NCI-H1436 (cell line): ENCODE results near the gene AMH.

ENCODE experiments used
- DNase-seq: peaks from one replicate; lab custom pipeline; 2025; lab: John Stamatoyannopoulos, UW

The AMH gene

DNA sequence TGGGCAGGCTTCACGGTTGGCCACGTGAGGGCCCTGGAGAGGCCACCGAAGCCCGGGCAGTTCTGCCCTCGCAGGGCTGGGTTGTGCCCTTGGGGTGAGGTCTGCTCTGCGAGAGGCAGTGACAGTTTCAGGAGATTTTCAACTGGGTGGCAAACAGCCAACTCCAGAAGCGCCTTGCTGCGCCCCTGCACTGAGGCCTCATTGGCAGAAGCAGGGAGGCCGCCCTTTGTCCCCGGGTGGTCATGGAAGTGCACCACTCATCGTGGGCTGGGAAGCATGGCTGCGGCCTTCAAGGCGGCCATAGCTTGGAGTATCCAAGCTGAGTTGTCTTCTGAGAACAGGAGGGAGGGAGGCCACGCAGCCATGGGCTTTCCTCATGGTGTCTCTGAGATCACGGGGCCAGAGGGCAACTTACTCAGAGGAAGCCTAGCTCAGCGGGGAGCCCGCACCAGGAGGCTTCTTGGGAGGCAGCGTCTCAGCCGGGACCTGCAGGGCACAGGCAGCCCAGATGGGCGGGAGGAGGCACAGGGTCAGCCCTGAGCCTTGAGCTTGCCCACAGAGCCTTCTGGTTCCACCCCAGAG lies 27.8 kb upstream of the AMH start:
- no peak for DNase-seq

GRCh38 chr19:2221918-2222317 lies 27.2 kb upstream of the AMH start:
- no peak for DNase-seq

GRCh38 chr19:2223391-2223790 lies 25.7 kb upstream of the AMH start:
- no peak for DNase-seq

DNA sequence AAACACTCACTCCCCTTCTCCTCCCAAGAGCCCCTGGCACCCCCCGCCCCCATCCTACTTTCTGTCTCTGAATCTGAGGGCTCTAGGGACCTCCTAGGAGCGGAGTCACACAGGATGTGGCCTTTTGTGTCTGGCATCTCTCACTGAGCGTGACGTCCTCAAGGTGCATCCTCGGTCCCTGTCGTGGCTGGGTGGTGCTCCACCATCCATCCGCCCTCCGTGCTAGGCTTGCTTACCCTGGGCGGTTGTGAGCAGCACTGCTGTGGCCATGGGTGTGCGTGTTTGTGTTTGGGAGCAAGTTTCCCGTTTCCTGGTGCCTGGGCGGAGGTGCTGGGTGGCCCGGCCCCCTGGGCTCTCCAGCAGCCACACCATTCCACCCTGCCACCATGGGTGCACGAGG lies 25.2 kb upstream of the AMH start:
- no peak for DNase-seq

DNA sequence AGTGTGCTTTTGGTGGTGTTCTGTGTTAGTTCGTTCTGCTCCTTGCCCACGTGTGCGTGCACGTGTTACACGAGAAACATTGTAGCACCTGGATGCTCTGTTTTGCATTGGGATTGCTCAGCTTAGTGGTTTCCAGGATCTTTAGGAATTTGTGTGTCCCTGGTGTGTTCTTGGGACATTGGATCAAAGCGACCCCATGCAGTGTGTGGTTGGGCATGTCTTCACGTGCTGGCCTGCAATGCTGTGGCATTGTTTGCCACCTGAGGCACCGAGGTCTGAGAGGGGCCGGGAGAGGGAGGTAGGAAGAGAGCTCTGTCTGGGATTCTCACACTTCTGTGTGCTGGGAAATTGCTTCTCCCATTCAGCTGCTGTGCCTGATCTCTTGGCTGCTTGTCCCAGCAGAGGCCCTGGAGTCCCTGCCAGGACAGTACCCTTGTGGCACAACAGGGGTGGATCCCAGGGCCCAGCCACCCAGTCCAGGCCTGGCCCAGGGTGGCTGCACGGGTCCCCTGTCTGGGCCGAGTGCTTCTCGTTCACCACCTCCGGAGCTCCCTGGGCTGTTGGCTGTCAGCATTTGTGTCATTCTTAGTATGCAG lies 24.3 kb upstream of the AMH start:
- no peak for DNase-seq

GRCh38 chr19:2225415-2226050 lies 23.6 kb upstream of the AMH start:
- no peak for DNase-seq

- DNase-seq: no peak
Observed at GRCh38 chr19:2226051-2226839, 22.9 kb upstream of the AMH start.

DNA sequence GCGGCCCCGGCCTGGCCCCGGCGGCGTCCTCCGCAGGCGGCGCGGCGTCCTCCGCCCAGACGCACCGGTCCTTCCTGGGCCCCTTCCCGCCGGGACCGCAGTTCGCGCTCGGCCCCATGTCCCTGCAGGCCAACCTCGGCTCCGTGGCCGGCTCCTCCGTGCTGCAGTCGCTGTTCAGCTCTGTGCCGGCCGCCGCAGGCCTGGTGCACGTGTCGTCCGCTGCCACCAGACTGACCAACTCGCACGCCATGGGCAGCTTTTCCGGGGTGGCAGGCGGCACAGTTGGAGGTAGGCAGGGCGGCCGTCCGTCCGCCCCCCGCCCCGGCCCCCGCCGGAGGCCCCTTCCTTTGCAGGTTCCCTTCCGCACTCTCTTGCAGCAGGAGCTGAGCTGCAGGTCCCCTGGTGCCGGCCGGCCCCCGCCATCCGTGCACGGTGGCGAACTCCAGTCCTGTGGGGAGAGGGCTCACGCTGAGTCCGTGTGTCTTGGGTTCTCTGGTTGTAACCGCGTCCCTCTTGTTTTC lies 22.2 kb upstream of the AMH start:
- no peak for DNase-seq

DNA sequence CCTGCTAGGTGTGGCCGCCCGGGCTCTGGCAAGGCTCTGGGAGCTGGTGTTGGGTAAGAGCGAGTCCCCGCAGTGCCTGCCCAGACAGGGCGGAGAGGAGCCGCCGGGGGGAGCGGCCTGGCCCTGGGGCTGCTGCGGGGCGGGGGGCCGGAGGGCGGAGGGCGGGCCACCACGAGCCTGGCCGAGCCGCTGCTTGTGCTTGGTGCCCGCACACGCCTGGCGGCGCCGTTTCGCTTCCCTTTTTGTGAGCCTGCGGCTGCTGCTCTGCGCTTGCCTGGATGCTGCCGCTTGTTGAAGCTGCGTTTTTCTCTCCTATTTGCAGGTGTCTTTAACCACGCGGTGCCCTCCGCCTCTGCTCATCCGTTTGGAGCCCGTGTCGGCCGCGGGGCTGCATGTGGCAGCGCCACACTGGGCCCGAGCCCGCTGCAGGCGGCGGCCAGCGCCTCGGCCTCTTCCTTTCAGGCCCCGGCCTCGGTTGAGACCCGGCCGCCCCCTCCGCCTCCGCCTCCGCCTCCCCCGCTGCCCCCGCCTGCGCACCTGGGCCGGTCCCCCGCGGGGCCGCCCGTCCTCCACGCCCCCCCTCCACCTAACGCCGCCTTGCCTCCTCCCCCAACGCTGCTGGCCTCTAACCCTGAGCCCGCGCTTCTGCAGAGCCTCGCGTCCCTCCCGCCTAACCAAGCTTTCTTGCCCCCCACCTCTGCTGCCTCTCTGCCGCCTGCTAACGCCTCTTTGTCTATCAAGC lies 21.5 kb upstream of the AMH start:
- no peak for DNase-seq

GRCh38 chr19:2228157-2229030 lies 20.7 kb upstream of the AMH start:
- no peak for DNase-seq

GRCh38 chr19:2229103-2230032 lies 19.8 kb upstream of the AMH start:
- DNase-seq: no peak

- no peak for DNase-seq
Observed at GRCh38 chr19:2230033-2230531, 19.0 kb upstream of the AMH start.

GRCh38 chr19:2230807-2231533 lies 18.2 kb upstream of the AMH start:
- no peak for DNase-seq

GRCh38 chr19:2231621-2232221 lies 17.4 kb upstream of the AMH start:
- no peak for DNase-seq

- DNase-seq: no peak
Observed at GRCh38 chr19:2232286-2233151, 16.6 kb upstream of the AMH start.

DNA sequence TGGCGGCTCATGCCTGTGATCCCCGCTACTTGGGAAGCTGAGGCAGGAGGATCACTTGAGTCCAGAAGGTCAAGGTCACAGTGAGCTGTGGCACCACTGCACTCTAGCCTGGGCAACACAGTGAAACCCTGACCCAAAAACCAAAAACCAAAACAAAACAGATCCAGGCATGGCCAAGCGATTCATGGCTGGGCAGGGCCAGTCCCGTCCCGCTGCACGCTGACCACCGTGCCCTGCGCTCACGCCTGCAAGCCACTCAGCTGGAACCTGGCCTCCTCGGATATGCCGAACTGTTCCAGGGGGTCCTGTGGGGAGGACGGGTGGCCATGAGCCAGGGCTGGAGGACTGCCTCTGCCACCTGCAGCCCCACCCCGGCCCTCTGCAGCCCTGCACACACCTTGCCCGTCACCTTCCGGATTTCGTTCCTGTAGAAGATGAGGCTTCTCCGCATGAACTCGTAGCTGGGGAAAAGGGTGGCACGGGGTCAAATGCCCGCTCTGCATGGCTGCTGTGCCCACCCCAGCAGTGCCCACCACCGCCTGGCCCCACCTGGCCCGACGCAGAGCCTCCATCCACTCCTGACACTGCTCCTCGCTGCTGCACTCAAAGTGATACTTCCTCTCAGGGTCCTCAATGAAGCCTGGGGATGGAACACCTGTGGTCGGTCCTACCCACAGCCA lies 15.4 kb upstream of the AMH start:
- DNase-seq: no peak

DNA sequence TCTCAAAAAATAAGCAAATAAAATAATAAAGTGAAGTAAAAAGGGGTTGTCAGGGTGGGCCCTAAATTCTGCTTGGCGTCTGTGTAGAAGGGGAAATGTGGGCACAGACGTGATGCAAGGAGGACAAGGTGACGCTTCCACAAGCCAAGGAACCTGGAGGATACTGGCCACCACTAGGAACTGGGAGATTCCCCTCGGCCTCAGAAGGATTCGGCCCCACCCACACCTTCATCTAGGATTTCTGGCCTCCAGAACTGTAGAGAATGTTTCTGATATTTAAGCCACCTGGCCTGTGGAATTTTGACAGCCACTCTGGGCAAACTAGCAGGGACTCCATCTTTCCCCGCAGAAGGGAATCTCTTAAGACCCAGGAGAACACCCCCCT lies 14.1 kb upstream of the AMH start:
- DNase-seq: no peak
